HG02759 (cell line): ENCODE data around the gene HOXB6.

Experiments
- ATAC-seq: cut with Tn5 transposase; IDR thresholded peaks from one replicate; pipeline ENCODE4 v1.9.1; 2021; ENCODE audit warnings: mild to moderate bottlenecking, moderate library complexity; ENCODE audit not compliant: unreplicated experiment

HOXB6 gene

GRCh38 chr17:48596735-48597527, 7.9 kb downstream of the HOXB6 start:
- ATAC-seq = no peak

GRCh38 chr17:48596000-48596734, 8.6 kb downstream of the HOXB6 start:
- ATAC-seq = no peak

GRCh38 chr17:48595278-48595999, 9.3 kb downstream of the HOXB6 start:
- no peak for ATAC-seq

DNA sequence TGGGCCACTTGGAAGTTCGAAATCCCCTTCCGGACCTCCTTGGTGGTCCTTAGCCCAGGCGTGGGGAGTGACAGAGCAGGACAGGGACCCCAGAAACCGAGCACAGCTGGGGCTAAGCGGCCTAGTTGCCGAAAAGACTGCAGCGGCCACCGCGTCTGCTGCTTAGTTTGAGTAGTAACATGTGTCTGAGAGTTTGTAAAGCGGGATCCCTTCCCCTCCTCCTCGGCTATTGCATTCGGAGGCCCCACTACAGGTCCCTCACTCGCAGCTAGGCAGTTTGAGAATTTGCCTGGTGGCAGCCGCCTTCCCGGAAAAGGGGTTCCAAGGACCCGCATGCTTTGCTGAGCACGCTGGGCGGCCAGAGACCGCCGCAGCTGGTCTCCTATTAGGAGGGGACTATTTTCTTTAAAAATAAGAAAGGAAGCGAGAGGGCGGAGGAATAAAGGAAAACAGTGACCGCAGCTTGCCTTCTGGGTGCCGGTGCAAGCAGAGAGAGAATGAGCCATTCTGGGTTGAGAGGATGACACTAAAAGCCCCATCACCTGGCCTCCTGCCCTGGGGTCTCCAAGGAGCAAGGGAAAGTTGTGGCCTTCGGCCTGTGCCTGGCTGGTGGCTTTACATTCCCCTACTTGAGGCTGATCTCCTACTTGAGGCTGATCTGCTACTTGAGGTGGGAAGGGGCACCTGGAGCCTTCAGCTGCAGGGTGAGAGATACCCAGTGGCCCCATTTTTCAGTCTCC, 10.1 kb downstream of the HOXB6 start:
- no peak for ATAC-seq

- ATAC-seq = no peak
These were observed 10.8 kb downstream of the HOXB6 start for GRCh38 chr17:48593840-48594537.

- ATAC-seq = no peak
These were observed 11.5 kb downstream of the HOXB6 start, which contains the start of gene HOXB5 for GRCh38 chr17:48593126-48593829. TSS of gene HOXB5 (minus strand) at chr17:48593779. CDS start at chr17:48593682, 97 bp downstream.

GRCh38 chr17:48592577-48592976, 12.2 kb downstream of the HOXB6 start:
- no peak for ATAC-seq

DNA sequence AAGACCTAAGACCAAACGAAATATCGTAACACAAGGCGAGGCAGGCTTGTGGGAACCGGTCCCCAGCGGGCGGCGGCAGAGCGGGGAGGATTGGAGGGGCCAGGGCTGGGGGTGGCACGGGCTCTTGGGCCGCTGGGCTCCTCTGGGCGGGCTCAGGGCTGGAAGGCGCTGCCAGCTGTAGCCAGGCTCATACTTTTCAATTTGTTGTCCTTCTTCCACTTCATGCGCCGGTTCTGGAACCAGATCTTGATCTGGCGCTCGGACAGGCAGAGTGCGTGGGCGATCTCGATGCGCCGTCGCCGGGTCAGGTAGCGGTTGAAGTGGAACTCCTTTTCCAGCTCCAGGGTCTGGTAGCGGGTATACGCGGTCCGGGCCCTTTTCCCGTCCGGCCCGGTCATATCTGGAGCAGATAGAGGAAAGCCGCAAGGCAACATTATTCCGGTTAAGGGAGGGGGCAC, 12.7 kb downstream of the HOXB6 start:
- no peak for ATAC-seq

DNA sequence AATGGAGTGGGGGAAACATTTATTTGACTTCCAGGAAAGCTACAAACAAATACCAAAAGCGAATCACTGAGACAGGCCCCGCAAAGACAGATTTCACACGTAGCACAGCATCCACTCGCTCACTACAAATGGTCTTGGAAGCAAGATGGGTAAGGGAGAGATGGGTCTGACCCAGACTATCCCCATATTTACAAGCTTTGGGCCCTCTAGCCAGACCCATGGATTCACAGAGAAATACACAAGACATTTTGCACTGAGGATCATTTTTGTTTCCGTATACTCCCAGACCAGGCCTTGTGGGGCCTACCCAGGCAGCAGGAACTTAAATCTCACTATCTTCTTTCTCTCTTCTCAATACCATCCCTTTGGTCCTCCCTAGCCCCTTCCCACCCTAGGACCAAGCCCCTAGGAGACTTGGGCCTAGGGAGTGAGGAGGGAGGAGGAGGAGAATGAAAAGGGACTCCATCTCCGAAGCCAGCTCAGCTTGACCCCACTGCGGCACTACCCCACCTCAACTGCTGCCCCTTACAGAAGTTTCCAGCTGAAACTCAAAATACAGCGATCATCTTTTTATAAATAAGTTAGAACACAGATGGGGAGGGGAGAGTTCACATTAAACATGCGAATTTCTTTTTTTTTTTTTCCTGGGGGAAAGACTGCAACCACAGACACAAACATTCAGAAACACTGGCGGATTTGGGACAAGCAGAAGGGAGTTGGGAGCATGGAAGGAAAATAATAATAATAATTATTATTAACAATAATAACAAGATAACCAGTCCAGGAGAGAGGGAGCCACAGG, 13.3 kb downstream of the HOXB6 start:
- no peak for ATAC-seq

GRCh38 chr17:48590607-48591161, 14.1 kb downstream of the HOXB6 start:
- no peak for ATAC-seq

GRCh38 chr17:48589831-48590606, 14.8 kb downstream of the HOXB6 start, which contains the start of gene HOXB3:
TSS of gene HOXB3 (minus strand) at chr17:48590241. CDS start at chr17:48552474, 37,767 bp downstream.
- no peak for ATAC-seq

DNA sequence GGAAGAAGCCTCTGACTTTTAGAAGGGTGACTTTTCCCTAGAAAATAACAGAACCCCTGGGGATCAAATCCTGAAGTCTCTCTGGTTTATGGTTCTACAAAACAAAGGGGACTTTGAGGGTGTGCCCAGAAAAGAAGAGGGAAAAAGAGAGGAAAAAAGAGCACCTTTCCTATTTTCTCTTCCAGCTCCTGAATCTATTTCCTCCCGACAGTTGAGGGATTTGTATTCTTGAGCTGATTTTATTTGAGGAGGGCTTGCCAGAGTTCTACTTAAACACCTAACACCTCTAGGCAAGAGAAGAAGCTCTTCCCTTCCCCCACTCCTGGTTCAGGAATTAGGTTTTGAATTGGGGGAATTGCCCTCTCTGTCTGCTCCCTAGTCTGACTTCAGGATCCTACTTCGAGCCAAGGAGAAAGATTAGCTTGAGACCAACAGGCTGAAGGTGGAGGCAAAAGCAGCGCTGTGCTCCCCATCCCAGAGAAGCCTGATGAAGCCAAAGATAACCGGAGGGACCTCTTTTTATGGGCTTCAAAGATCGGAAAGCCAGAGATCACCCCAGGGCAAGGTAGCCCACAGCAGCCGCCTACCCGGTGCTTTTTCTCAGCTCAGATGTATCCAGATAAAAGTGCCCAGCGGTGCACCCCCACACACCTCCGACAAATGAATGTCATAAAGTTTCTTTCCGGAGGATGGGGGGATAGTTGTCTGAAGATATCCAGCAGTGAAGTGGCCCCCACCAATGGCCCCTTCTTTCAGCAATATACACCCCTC, 15.5 kb downstream of the HOXB6 start:
- ATAC-seq = no peak

GRCh38 chr17:48588528-48588927, 16.3 kb downstream of the HOXB6 start:
- no peak for ATAC-seq

DNA sequence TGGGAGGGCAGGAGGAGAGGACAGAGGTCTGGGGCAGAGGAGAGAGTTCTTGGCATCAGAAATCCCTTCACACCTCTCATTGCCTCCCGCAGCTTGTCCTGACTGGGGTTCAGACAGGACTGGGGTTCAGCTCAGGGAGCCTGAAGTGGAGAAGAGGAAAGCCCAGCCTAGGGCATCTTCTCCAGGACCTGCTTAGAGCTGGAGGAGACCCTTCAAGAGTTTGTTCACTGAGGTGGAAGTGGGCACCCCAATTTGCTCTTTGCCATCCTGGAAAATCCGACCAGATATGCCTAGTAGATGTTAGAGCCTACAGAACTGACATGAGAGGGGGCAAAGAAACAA, 16.7 kb downstream of the HOXB6 start:
- no peak for ATAC-seq

GRCh38 chr17:48587276-48588073, 17.3 kb downstream of the HOXB6 start:
- no peak for ATAC-seq
